PC-9 (cell line): ENCODE results near the gene BTN1A1. TPM values are rescaled to one million over a fixed set of nuclear protein-coding genes. Genes with fewer than 3 reads are reported as not detected.
A peak's percentile ranks its signal among the peaks of the same experiment; 100 is the strongest.

ENCODE experiments used
- BruUV-seq: library from RNA; stranded (reverse); fragments of 400-500 nt; replicated peaks from 2 replicates; lab custom pipeline; 2021; lab: Mats Ljungman, UMichigan
- CTCF ChIA-PET: fragments of 300-600 bp; sonication (Branson Sonifier 250); formaldehyde crosslinking; loops from one replicate; lab custom pipeline; 2022; ENCODE audit warnings: antibody characterized with exemption; lab: Charles Lee
- POLR2A ChIA-PET: fragments of 300-600 bp; sonication (Branson Sonifier 250); formaldehyde crosslinking; loops from one replicate; lab custom pipeline; 2022; ENCODE audit warnings: antibody characterized with exemption; ENCODE audit not compliant: unreplicated experiment; lab: Charles Lee
- DNase-seq, 2 experiments: peaks; one replicate each; pipeline versions ENCODE4 v3.0.0 to v3.0.0-alpha.2; 2015 to 2022; ENCODE audit warnings: mixed read lengths in 1 of 2
- H2AFZ ChIP-seq: fragments of 200-600 bp; sonication (generic); 2 replicates; pipeline ENCODE4 v1.8.1; 2017; ENCODE audit warnings: antibody characterized with exemption
- H3F3A ChIP-seq: fragments of 200-600 bp; sonication (generic); 2 replicates; pipeline ENCODE4 v1.8.1; 2017; ENCODE audit warnings: antibody characterized with exemption, mild to moderate bottlenecking, low read depth; ENCODE audit not compliant: insufficient read depth
- H3K27ac ChIP-seq: fragments of 200-600 bp; sonication (generic); 2 replicates; pipeline ENCODE4 v1.6.1; 2016; ENCODE audit warnings: mixed run types
- H3K27me3 ChIP-seq: fragments of 200-600 bp; sonication (generic); 2 replicates; pipeline ENCODE4 v1.6.1; 2016; ENCODE audit warnings: low read depth, mixed run types; ENCODE audit not compliant: insufficient read depth
- H3K36me3 ChIP-seq: fragments of 200-600 bp; sonication (generic); 2 replicates; pipeline ENCODE4 v1.6.1; 2016; ENCODE audit warnings: low read depth, mixed run types
- H3K4me1 ChIP-seq: fragments of 200-600 bp; sonication (generic); replicated peaks from 2 replicates; pipeline ENCODE4 v1.6.1; 2016; ENCODE audit warnings: mixed run types; ENCODE audit not compliant: insufficient read depth
- H3K4me2 ChIP-seq: fragments of 200-600 bp; sonication (generic); 2 replicates; pipeline ENCODE4 v1.6.1; 2017; ENCODE audit warnings: mixed run types
- H3K4me3 ChIP-seq: fragments of 200-600 bp; sonication (generic); 2 replicates; pipeline ENCODE4 v1.6.1; 2016; ENCODE audit warnings: mixed run types
- H3K79me2 ChIP-seq: fragments of 200-600 bp; sonication (generic); 2 replicates; pipeline ENCODE4 v1.6.1; 2017; ENCODE audit warnings: low read depth, mixed run types
- H3K9me2 ChIP-seq: fragments of 200-600 bp; sonication (generic); 2 replicates; pipeline ENCODE4 v1.8.1; 2017; ENCODE audit warnings: mild to moderate bottlenecking; ENCODE audit not compliant: insufficient read depth
- H3K9me3 ChIP-seq: fragments of 200-600 bp; sonication (generic); 2 replicates; pipeline ENCODE4 v1.8.1; 2016; ENCODE audit warnings: low read depth; ENCODE audit not compliant: insufficient read depth
- H4K20me1 ChIP-seq: fragments of 200-600 bp; sonication (generic); 2 replicates; pipeline ENCODE4 v1.8.1; 2017; ENCODE audit not compliant: insufficient read depth
- CTCF ChIP-seq: fragments of 200-600 bp; sonication (generic); conservative IDR thresholded peaks from 2 replicates; pipeline ENCODE4 v1.6.1; 2017; ENCODE audit warnings: mixed run types, antibody characterized with exemption, mild to moderate bottlenecking, moderate library complexity
- EZH2 ChIP-seq: fragments of 200-600 bp; sonication (generic); IDR thresholded peaks from 2 replicates; pipeline ENCODE4 v1.8.0; 2017; ENCODE audit warnings: antibody characterized with exemption, low read depth
- intact Hi-C: fragments of 100-400 bp; cut with micrococcal nuclease; formaldehyde crosslinking; loops from one replicate; pipeline ENCODE4 v1.10.0; 2022; ENCODE audit not compliant: unreplicated experiment
- total RNA-seq: library from RNA; stranded (reverse); gene quantifications from 2 replicates; pipeline ENCODE4 v1.2.3, GENCODE V29; 2021

The BTN1A1 gene
- total RNA-seq, 1 experiment from 2014 or later: not detected

- Histone ChIP-seq H3K36me3 (no peaks in the 10 kb centered on the region), H3K27ac (peak overlapping the region; percentile 60), H3K9me2 (no peaks in the 10 kb centered on the region), H3K27me3 (no peaks in the 10 kb centered on the region), H3K4me2 (peak overlapping the region; percentile 84), H2AFZ (peak overlapping the region; percentile 77), H4K20me1 (no peaks in the 10 kb centered on the region), H3K79me2 (no peaks in the 10 kb centered on the region), H3K9me3 (no peaks in the 10 kb centered on the region), H3F3A (peaks cover 56% of the 10 kb centered on the region), H3K4me3 (peak overlapping the region; percentile 69), H3K4me1 (peaks cover 31% of the 10 kb centered on the region)
- intact Hi-C loops: loop anchor here (1.0 to 5.0 kb wide), 3 partner anchors 34 to 243 kb away; no protein-coding TSS in a partner anchor
- BruUV-seq: no TSS peak
- POLR2A ChIA-PET: interaction anchor here (0.5 to 0.7 kb wide), 3 partner anchors 33 to 355 kb away, joined by 3 to 7 read pairs (median 3); a partner anchor contains a TSS
- CTCF ChIA-PET: interaction anchor here (0.6 to 0.7 kb wide), 3 partner anchors 213 to 241 kb away, joined by 3 to 4 read pairs (median 3); no protein-coding TSS in a partner anchor
- TF ChIP-seq EZH2: no peak
- TF ChIP-seq CTCF: no peak
- DNase-seq: peak; percentile 64 to 68
These were observed 54.8 kb downstream of the BTN1A1 start for GRCh38 chr6:26554697-26555504.

- peak overlapping the region; percentile 50 for H2AFZ ChIP-seq
These were observed 55.6 kb downstream of the BTN1A1 start for GRCh38 chr6:26555505-26556262.

More at GRCh38 chr6:26555505-26556262, 55.6 kb downstream of the BTN1A1 start:
- peak in 1 of 2 experiments; percentile 24 for DNase-seq
- Histone ChIP-seq H3K4me3 (peak overlapping the region; percentile 69), H4K20me1 (no peaks in the 10 kb centered on the region), H3K36me3 (no peaks in the 10 kb centered on the region), H3K27me3 (no peaks in the 10 kb centered on the region), H3K9me2 (no peaks in the 10 kb centered on the region), H3K27ac (peak overlapping the region; percentile 60), H3K4me2 (peak overlapping the region; percentile 84), H3K9me3 (no peaks in the 10 kb centered on the region), H3K79me2 (no peaks in the 10 kb centered on the region), H3F3A (peaks cover 56% of the 10 kb centered on the region), H3K4me1 (peaks cover 31% of the 10 kb centered on the region)
- CTCF ChIA-PET: interaction anchor here (0.7 kb wide), 1 partner anchor 242 kb away, joined by 4 read pairs; no protein-coding TSS in a partner anchor
- no peak for TF ChIP-seq CTCF
- no peak for TF ChIP-seq EZH2
- BruUV-seq: no TSS peak
- intact Hi-C loops: loop anchor here (1.0 kb wide), 1 partner anchor 13 kb away; no protein-coding TSS in a partner anchor
- POLR2A ChIA-PET: interaction anchor here (0.5 to 0.7 kb wide), 5 partner anchors 13 to 216 kb away, joined by 3 to 8 read pairs (median 7); no protein-coding TSS in a partner anchor
